ENCODE data around the gene SLC35F3.

The SLC35F3 gene

GRCh38 chr1:234256359-234256758, 351.9 kb downstream of the SLC35F3 start:
- DNase-seq (ENCODE audit: low spot score), result no peak
- no peak for TF ChIP-seq CTCF (IDR thresholded peaks at IDR 0.05; ENCODE audit: extremely low read depth, insufficient read depth, missing control alignments)
- in situ Hi-C loops (cut with MboI; ENCODE audit: low pct_unique_long_range_greater_than_20kb, low sequenced_read_pairs, unreplicated experiment), result no loop called here

GRCh38 chr1:234258071-234258470, 353.6 kb downstream of the SLC35F3 start:
- TF ChIP-seq CTCF (IDR thresholded peaks at IDR 0.05; ENCODE audit: extremely low read depth, insufficient read depth, missing control alignments), result no peak
- DNase-seq (ENCODE audit: low spot score), result no peak
- in situ Hi-C loops (cut with MboI; ENCODE audit: low pct_unique_long_range_greater_than_20kb, low sequenced_read_pairs, unreplicated experiment), result no loop called here

- in situ Hi-C loops (cut with MboI; ENCODE audit: low pct_unique_long_range_greater_than_20kb, low sequenced_read_pairs, unreplicated experiment), result no loop called here
- DNase-seq (ENCODE audit: low spot score), result no peak
- TF ChIP-seq CTCF (IDR thresholded peaks at IDR 0.05; ENCODE audit: extremely low read depth, insufficient read depth, missing control alignments), result no peak
These were observed 356.1 kb downstream of the SLC35F3 start for GRCh38 chr1:234260578-234260977.

GRCh38 chr1:234261545-234261944, 357.1 kb downstream of the SLC35F3 start:
- in situ Hi-C loops (cut with MboI; ENCODE audit: low pct_unique_long_range_greater_than_20kb, low sequenced_read_pairs, unreplicated experiment), result no loop called here
- DNase-seq (ENCODE audit: low spot score), result no peak
- TF ChIP-seq CTCF (IDR thresholded peaks at IDR 0.05; ENCODE audit: extremely low read depth, insufficient read depth, missing control alignments), result no peak

DNA sequence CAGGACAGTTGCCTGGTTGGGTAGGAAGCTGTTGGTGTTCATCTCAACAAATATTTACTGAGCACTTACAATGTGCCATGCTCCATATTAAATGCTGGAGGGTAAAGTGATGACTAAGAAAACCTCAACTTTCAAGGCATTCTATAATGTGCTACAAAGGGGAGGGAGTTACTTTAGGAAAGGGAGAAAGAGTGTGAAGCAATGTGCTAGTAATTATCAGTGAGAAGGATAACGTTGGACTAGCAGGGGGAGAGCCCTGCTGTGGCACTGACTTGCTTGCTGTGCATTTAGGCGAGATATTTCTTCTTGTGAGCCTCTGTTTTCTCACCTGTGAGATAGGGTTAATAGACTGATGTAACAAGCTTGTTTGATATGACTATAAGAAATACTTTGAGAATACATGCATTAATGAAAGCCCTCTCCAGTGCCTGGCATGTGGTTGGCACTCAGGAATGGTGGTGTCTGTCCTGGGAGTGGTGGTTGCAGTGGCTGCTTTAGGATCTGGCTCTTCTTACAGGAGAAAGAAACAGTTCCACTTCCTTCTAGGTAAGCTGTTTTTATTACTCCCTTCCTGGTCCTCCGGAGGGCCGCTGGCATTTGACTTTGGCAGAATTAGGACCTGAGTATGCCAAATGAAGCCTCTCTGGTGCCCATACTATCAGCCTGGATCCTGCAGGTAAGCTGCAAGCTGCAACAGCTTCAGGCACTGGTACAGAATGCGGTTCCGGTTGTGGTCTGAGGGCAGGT, 357.7 kb downstream of the SLC35F3 start:
- in situ Hi-C loops (cut with MboI; ENCODE audit: low pct_unique_long_range_greater_than_20kb, low sequenced_read_pairs, unreplicated experiment), result no loop called here
- TF ChIP-seq CTCF (IDR thresholded peaks at IDR 0.05; ENCODE audit: extremely low read depth, insufficient read depth, missing control alignments), result no peak

DNA sequence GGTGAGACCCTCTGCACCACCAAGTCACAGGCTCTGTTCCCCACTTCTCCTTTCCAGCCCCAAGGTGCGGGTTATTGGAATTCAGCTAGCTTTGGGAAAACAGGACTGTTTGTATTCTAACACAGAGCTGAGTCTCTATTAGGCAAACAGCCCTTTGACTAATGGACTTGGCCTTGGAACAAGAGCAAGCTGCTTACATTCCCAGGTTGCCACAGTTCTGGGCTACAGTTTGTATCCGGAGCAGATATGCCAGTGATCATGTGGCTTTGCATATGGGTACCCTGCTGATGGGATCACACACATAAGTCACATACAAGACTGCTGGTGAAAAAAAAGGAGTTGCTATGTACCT, 358.3 kb downstream of the SLC35F3 start:
- TF ChIP-seq CTCF (IDR thresholded peaks at IDR 0.05; ENCODE audit: extremely low read depth, insufficient read depth, missing control alignments), result no peak
- DNase-seq (ENCODE audit: low spot score), result no peak
- in situ Hi-C loops (cut with MboI; ENCODE audit: low pct_unique_long_range_greater_than_20kb, low sequenced_read_pairs, unreplicated experiment), result no loop called here

More for the DNA sequence above, 357.7 kb downstream of the SLC35F3 start:
- DNase-seq (ENCODE audit: low spot score), result no peak
